Uterus (tissue), 4 donors: ENCODE data around the gene FUT4. TPM values are rescaled to one million over a fixed set of nuclear protein-coding genes. Genes with fewer than 3 reads are reported as not detected.

Experiments
- DNase-seq, 2 donors: peaks; one replicate each; pipeline ENCODE4 v3.0.0-alpha.2; 2019 to 2020
- H3K27ac ChIP-seq, 2 donors: fragments of 200-600 bp; sonication (generic); 1 replicate in 1 of 2; 2 replicates in 1 of 2; pipeline ENCODE4 v1.5.1; 2016 to 2018
- H3K27me3 ChIP-seq, 2 donors: fragments of 200-600 bp; sonication (generic); one replicate each; pipeline ENCODE4 v1.5.1; 2018 to 2019; ENCODE audit warnings: control low read depth in 1 of 2
- H3K36me3 ChIP-seq, 2 donors: fragments of 200-600 bp; sonication (generic); one replicate each; pipeline ENCODE4 v1.5.1; 2019; ENCODE audit warnings: control low read depth in 1 of 2
- H3K4me1 ChIP-seq, 2 donors: fragments of 200-600 bp; sonication (generic); one replicate each; pipeline ENCODE4 v1.5.1; 2018 to 2019; ENCODE audit warnings: control low read depth in 1 of 2
- H3K4me3 ChIP-seq, 2 donors: fragments of 200-600 bp; sonication (generic); 1 replicate in 1 of 2; 2 replicates in 1 of 2; pipeline ENCODE4 v1.5.1; 2018 to 2019; ENCODE audit warnings: mild to moderate bottlenecking in 1 of 2
- H3K9me3 ChIP-seq, 2 donors: fragments of 200-600 bp; sonication (generic); one replicate each; pipeline ENCODE4 v1.5.1; 2019; ENCODE audit warnings: control low read depth in 1 of 2
- CTCF ChIP-seq, 4 experiments: fragments of 200-600 bp in 2 of 4; fragments of 450-650 bp in 2 of 4; sonication (generic) in 2 of 4; IDR thresholded peaks; one replicate each; pipeline ENCODE4 v1.5.1; 2016 to 2019; ENCODE audit warnings: antibody characterized with exemption in 4 of 4, mild to moderate bottlenecking in 2 of 4, moderate library complexity in 1 of 4
- POLR2A ChIP-seq, 2 donors: fragments of 450-650 bp; IDR thresholded peaks; one replicate each; pipeline ENCODE4 v1.6.1; 2016; ENCODE audit warnings: antibody characterized with exemption in 2 of 2, mild to moderate bottlenecking in 1 of 2, moderate library complexity in 1 of 2
- intact Hi-C: fragments of 100-400 bp; cut with DNase I; formaldehyde crosslinking; loops from one replicate; pipeline ENCODE4 v1.15.1; 2023; ENCODE audit warnings: low total_unique reads
- total RNA-seq, 4 donors: library from RNA; depleted of rRNA in 3 of 4; stranded (reverse); fragments of >200 nt in 3 of 4; gene quantifications; one replicate each; pipeline versions ENCODE4 v1.1.0 to v1.2.4, GENCODE V29; 2014 to 2023
- donor health status: DM: yes; HTN: yes; CAD: no.

FUT4 gene
- 10 to 100 TPM in 2 of 4 donors, 1 to 10 TPM in 2; 2.6 to 15.2 (median 9.2) TPM for total RNA-seq

- Histone ChIP-seq H3K27ac (peak within 1 kb of the TSS; percentile 97), H3K27me3 (no peaks in the 10 kb centered on the region), H3K4me3 (peak within 1 kb of the TSS; percentile 57 to 69), H3K9me3 (no peaks in the 10 kb centered on the region), H3K36me3 (no peaks in the 10 kb centered on the region), H3K4me1 (peaks cover 5 to 15% of the 10 kb centered on the region in 2 donors)
- intact Hi-C loops: no loop called here
- TF ChIP-seq CTCF (IDR thresholded peaks at IDR 0.05) (peak in 1 of 4 experiments; percentile 2), POLR2A (IDR thresholded peaks at IDR 0.05) (peak; percentile 41 to 64)
- DNase-seq: peak; percentile 82 to 84
Measured at GRCh38 chr11:94543695-94544645, at the start of gene FUT4. Gene FUT4, plus strand, starts transcription at chr11:94543921. Its CDS starts 213 bp downstream, at chr11:94544134.

GRCh38 chr11:94494126-94494680 is 49.5 kb upstream of the FUT4 start:
- DNase-seq: no peak
- intact Hi-C loops: no loop called here
- H3K27ac ChIP-seq: peak overlapping the region; percentile 81 to 88
- TF ChIP-seq POLR2A (IDR thresholded peaks at IDR 0.05) (no peak), CTCF (IDR thresholded peaks at IDR 0.05) (no peak)
- no peaks in the 10 kb centered on the region for H3K9me3 ChIP-seq
- no peaks in the 10 kb centered on the region for H3K27me3 ChIP-seq
- no peaks in the 10 kb centered on the region for H3K36me3 ChIP-seq
- peak overlapping the region; percentile 76 to 81 for H3K4me3 ChIP-seq
- peaks cover 0 to 6% of the 10 kb centered on the region in 2 donors for H3K4me1 ChIP-seq

GRCh38 chr11:94500181-94500580 is 43.5 kb upstream of the FUT4 start:
- DNase-seq: no peak
- TF ChIP-seq CTCF (IDR thresholded peaks at IDR 0.05) (no peak), POLR2A (IDR thresholded peaks at IDR 0.05) (no peak)
- no peaks in the 10 kb centered on the region for H3K9me3 ChIP-seq
- intact Hi-C loops: loop anchor here (10.0 kb wide), 1 partner anchor 605 kb away; no protein-coding TSS in a partner anchor
- no peak overlapping the region for H3K4me3 ChIP-seq
- H3K27me3 ChIP-seq: no peaks in the 10 kb centered on the region
- H3K27ac ChIP-seq: no peak overlapping the region
- H3K4me1 ChIP-seq: no peaks in the 10 kb centered on the region
- H3K36me3 ChIP-seq: no peaks in the 10 kb centered on the region

GRCh38 chr11:94501522-94501921 is 42.2 kb upstream of the FUT4 start:
- H3K4me3 ChIP-seq: no peak overlapping the region
- intact Hi-C loops: loop anchor here (10.0 kb wide), 1 partner anchor 607 kb away; no protein-coding TSS in a partner anchor
- no peaks in the 10 kb centered on the region for H3K4me1 ChIP-seq
- H3K27ac ChIP-seq: no peak overlapping the region
- TF ChIP-seq CTCF (IDR thresholded peaks at IDR 0.05): no peak
- no peak for TF ChIP-seq POLR2A (IDR thresholded peaks at IDR 0.05)
- H3K36me3 ChIP-seq: no peaks in the 10 kb centered on the region
- no peaks in the 10 kb centered on the region for H3K9me3 ChIP-seq
- H3K27me3 ChIP-seq: no peaks in the 10 kb centered on the region
- DNase-seq: no peak
